Uterus (tissue), 2 donors: ENCODE measurements around the gene DTNA.

Experiments
- CTCF ChIP-seq, 4 experiments: fragments of 200-600 bp in 2 of 4; fragments of 450-650 bp in 2 of 4; sonication (generic) in 2 of 4; IDR thresholded peaks; one replicate each; pipeline ENCODE4 v1.5.1; 2016 to 2019; ENCODE audit warnings: antibody characterized with exemption in 4 of 4, mild to moderate bottlenecking in 2 of 4, moderate library complexity in 1 of 4
- POLR2A ChIP-seq, 2 donors: fragments of 450-650 bp; IDR thresholded peaks; one replicate each; pipeline ENCODE4 v1.6.1; 2016; ENCODE audit warnings: antibody characterized with exemption in 2 of 2, mild to moderate bottlenecking in 1 of 2, moderate library complexity in 1 of 2

- no peak for TF ChIP-seq CTCF (IDR thresholded peaks at IDR 0.05)
- TF ChIP-seq POLR2A (IDR thresholded peaks at IDR 0.05), result no peak
Observed at GRCh38 chr18:34858188-34858587, 148.1 kb downstream of the DTNA start.
